ENCODE data around the gene PGAP1.
"Not testable (repeated sequence)": the region's sequence is repeated elsewhere in the genome, so short reads cannot be mapped to it uniquely, and the experiment has no call there.

Gene PGAP1

GRCh38 chr2:196951973-196952372 lies 25.5 kb upstream of the PGAP1 start:
- DNase-seq (ENCODE audit: insufficient read length, low spot score) (no peak), FAIRE-seq (no peak)

- DNase-seq (ENCODE audit: insufficient read length, low spot score) (no peak), FAIRE-seq (no peak)
These were observed 22.6 kb upstream of the PGAP1 start for GRCh38 chr2:196949116-196949515.

- FAIRE-seq (no peak), DNase-seq (ENCODE audit: insufficient read length, low spot score) (no peak)
These were observed 18.1 kb upstream of the PGAP1 start for GRCh38 chr2:196944570-196944969.

GRCh38 chr2:196941398-196942078 lies 15.0 kb upstream of the PGAP1 start:
- FAIRE-seq (no peak), DNase-seq (ENCODE audit: insufficient read length, low spot score) (no peak)

GRCh38 chr2:196939371-196939770 lies 12.9 kb upstream of the PGAP1 start:
- FAIRE-seq: no peak
- DNase-seq (ENCODE audit: insufficient read length, low spot score): no peak

- no peak for FAIRE-seq
These were observed 8.9 kb upstream of the PGAP1 start for GRCh38 chr2:196935432-196935831.

GRCh38 chr2:196934672-196935071 lies 8.2 kb upstream of the PGAP1 start:
- no peak for DNase-seq (ENCODE audit: insufficient read length, low spot score)
- no peak for FAIRE-seq

More at GRCh38 chr2:196935432-196935831, 8.9 kb upstream of the PGAP1 start:
- DNase-seq (ENCODE audit: insufficient read length, low spot score): no peak

GRCh38 chr2:196931555-196931954 lies 5.0 kb upstream of the PGAP1 start:
- FAIRE-seq (no peak), DNase-seq (ENCODE audit: insufficient read length, low spot score) (no peak)

GRCh38 chr2:196927376-196928225 lies 1.1 kb upstream of the PGAP1 start:
- FAIRE-seq: no peak
- DNase-seq (ENCODE audit: insufficient read length, low spot score): no peak

GRCh38 chr2:196925768-196926561 lies 542 bp downstream of the PGAP1 start:
- FAIRE-seq (no peak), DNase-seq (ENCODE audit: insufficient read length, low spot score) (peak; percentile 12)

- no peak for FAIRE-seq
- DNase-seq (ENCODE audit: insufficient read length, low spot score): no peak
These were observed 1.3 kb downstream of the PGAP1 start for GRCh38 chr2:196925051-196925767.

- FAIRE-seq (no peak), DNase-seq (ENCODE audit: insufficient read length, low spot score) (no peak)
These were observed 2.5 kb downstream of the PGAP1 start for GRCh38 chr2:196924051-196924450.

GRCh38 chr2:196918927-196919326 lies 7.6 kb downstream of the PGAP1 start:
- DNase-seq (ENCODE audit: insufficient read length, low spot score) (no peak), FAIRE-seq (no peak)

GRCh38 chr2:196917802-196918201 lies 8.7 kb downstream of the PGAP1 start:
- DNase-seq (ENCODE audit: insufficient read length, low spot score) (no peak), FAIRE-seq (no peak)

- DNase-seq (ENCODE audit: insufficient read length, low spot score): no peak
- peak; percentile 46 for FAIRE-seq
These were observed 10.9 kb downstream of the PGAP1 start for GRCh38 chr2:196915507-196916189.

- FAIRE-seq (no peak), DNase-seq (ENCODE audit: insufficient read length, low spot score) (no peak)
These were observed 11.5 kb downstream of the PGAP1 start for GRCh38 chr2:196914867-196915460.

- DNase-seq (ENCODE audit: insufficient read length, low spot score) (no peak), FAIRE-seq (no peak)
These were observed 12.8 kb downstream of the PGAP1 start for GRCh38 chr2:196913691-196914090.

- not testable (repeated sequence) for DNase-seq (ENCODE audit: insufficient read length, low spot score); FAIRE-seq
These were observed 21.1 kb downstream of the PGAP1 start for GRCh38 chr2:196905365-196905764.

GRCh38 chr2:196902828-196903227 lies 23.7 kb downstream of the PGAP1 start:
- no peak for FAIRE-seq
- no peak for DNase-seq (ENCODE audit: insufficient read length, low spot score)

GRCh38 chr2:196900843-196901242 lies 25.7 kb downstream of the PGAP1 start:
- DNase-seq (ENCODE audit: insufficient read length, low spot score) (no peak), FAIRE-seq (no peak)

Measured in HTR-8/SVneo (cell line).